PC-9 (cell line): ENCODE data around the gene MAK. TPM values are rescaled to one million over a fixed set of nuclear protein-coding genes. Genes with fewer than 3 reads are reported as not detected.
A peak's percentile ranks its signal among the peaks of the same experiment; 100 is the strongest.

ENCODE experiments used
- BruUV-seq: library from RNA; stranded (reverse); fragments of 400-500 nt; replicated peaks from 2 replicates; lab custom pipeline; 2021; lab: Mats Ljungman, UMichigan
- CTCF ChIA-PET: fragments of 300-600 bp; sonication (Branson Sonifier 250); formaldehyde crosslinking; loops from one replicate; lab custom pipeline; 2022; ENCODE audit warnings: antibody characterized with exemption; lab: Charles Lee
- POLR2A ChIA-PET: fragments of 300-600 bp; sonication (Branson Sonifier 250); formaldehyde crosslinking; loops from one replicate; lab custom pipeline; 2022; ENCODE audit warnings: antibody characterized with exemption; ENCODE audit not compliant: unreplicated experiment; lab: Charles Lee
- DNase-seq, 2 experiments: peaks; one replicate each; pipeline versions ENCODE4 v3.0.0 to v3.0.0-alpha.2; 2015 to 2022; ENCODE audit warnings: mixed read lengths in 1 of 2
- H2AFZ ChIP-seq: fragments of 200-600 bp; sonication (generic); 2 replicates; pipeline ENCODE4 v1.8.1; 2017; ENCODE audit warnings: antibody characterized with exemption
- H3F3A ChIP-seq: fragments of 200-600 bp; sonication (generic); 2 replicates; pipeline ENCODE4 v1.8.1; 2017; ENCODE audit warnings: antibody characterized with exemption, mild to moderate bottlenecking, low read depth; ENCODE audit not compliant: insufficient read depth
- H3K27ac ChIP-seq: fragments of 200-600 bp; sonication (generic); 2 replicates; pipeline ENCODE4 v1.6.1; 2016; ENCODE audit warnings: mixed run types
- H3K27me3 ChIP-seq: fragments of 200-600 bp; sonication (generic); 2 replicates; pipeline ENCODE4 v1.6.1; 2016; ENCODE audit warnings: low read depth, mixed run types; ENCODE audit not compliant: insufficient read depth
- H3K36me3 ChIP-seq: fragments of 200-600 bp; sonication (generic); 2 replicates; pipeline ENCODE4 v1.6.1; 2016; ENCODE audit warnings: low read depth, mixed run types
- H3K4me1 ChIP-seq: fragments of 200-600 bp; sonication (generic); replicated peaks from 2 replicates; pipeline ENCODE4 v1.6.1; 2016; ENCODE audit warnings: mixed run types; ENCODE audit not compliant: insufficient read depth
- H3K4me2 ChIP-seq: fragments of 200-600 bp; sonication (generic); 2 replicates; pipeline ENCODE4 v1.6.1; 2017; ENCODE audit warnings: mixed run types
- H3K4me3 ChIP-seq: fragments of 200-600 bp; sonication (generic); 2 replicates; pipeline ENCODE4 v1.6.1; 2016; ENCODE audit warnings: mixed run types
- H3K79me2 ChIP-seq: fragments of 200-600 bp; sonication (generic); 2 replicates; pipeline ENCODE4 v1.6.1; 2017; ENCODE audit warnings: low read depth, mixed run types
- H3K9me2 ChIP-seq: fragments of 200-600 bp; sonication (generic); 2 replicates; pipeline ENCODE4 v1.8.1; 2017; ENCODE audit warnings: mild to moderate bottlenecking; ENCODE audit not compliant: insufficient read depth
- H3K9me3 ChIP-seq: fragments of 200-600 bp; sonication (generic); 2 replicates; pipeline ENCODE4 v1.8.1; 2016; ENCODE audit warnings: low read depth; ENCODE audit not compliant: insufficient read depth
- H4K20me1 ChIP-seq: fragments of 200-600 bp; sonication (generic); 2 replicates; pipeline ENCODE4 v1.8.1; 2017; ENCODE audit not compliant: insufficient read depth
- EZH2 ChIP-seq: fragments of 200-600 bp; sonication (generic); IDR thresholded peaks from 2 replicates; pipeline ENCODE4 v1.8.0; 2017; ENCODE audit warnings: antibody characterized with exemption, low read depth
- intact Hi-C: fragments of 100-400 bp; cut with micrococcal nuclease; formaldehyde crosslinking; loops from one replicate; pipeline ENCODE4 v1.10.0; 2022; ENCODE audit not compliant: unreplicated experiment
- total RNA-seq: library from RNA; stranded (reverse); gene quantifications from 2 replicates; pipeline ENCODE4 v1.2.3, GENCODE V29; 2021
- TF ChIP-seq, protein P1 (sequence below): fragments of 200-600 bp; sonication (generic); conservative IDR thresholded peaks from 2 replicates; pipeline ENCODE4 v1.6.1; 2017; ENCODE audit warnings: mixed run types, antibody characterized with exemption, mild to moderate bottlenecking, moderate library complexity

The MAK gene
- total RNA-seq, 1 experiment from 2014 or later = 1.6 TPM

- no peak overlapping the region for H3K4me2 ChIP-seq
- H3K36me3 ChIP-seq = no peaks in the 10 kb centered on the region
- intact Hi-C loops = no loop called here
- BruUV-seq = no TSS peak
- no peaks in the 10 kb centered on the region for H3K79me2 ChIP-seq
- no peak for DNase-seq
- no peak overlapping the region for H3K4me3 ChIP-seq
- no peaks in the 10 kb centered on the region for H3K9me3 ChIP-seq
- ChIA-PET POLR2A (no interaction called here), CTCF (interaction anchor here (0.5 kb wide), 1 partner anchor 10 kb away, joined by 3 read pairs; no protein-coding TSS in a partner anchor)
- H3F3A ChIP-seq = peaks cover 16% of the 10 kb centered on the region; the same call in 1 of the 2 replicates
- no peaks in the 10 kb centered on the region for H4K20me1 ChIP-seq
- H3K27me3 ChIP-seq = no peaks in the 10 kb centered on the region
- TF ChIP-seq, protein P1, sequence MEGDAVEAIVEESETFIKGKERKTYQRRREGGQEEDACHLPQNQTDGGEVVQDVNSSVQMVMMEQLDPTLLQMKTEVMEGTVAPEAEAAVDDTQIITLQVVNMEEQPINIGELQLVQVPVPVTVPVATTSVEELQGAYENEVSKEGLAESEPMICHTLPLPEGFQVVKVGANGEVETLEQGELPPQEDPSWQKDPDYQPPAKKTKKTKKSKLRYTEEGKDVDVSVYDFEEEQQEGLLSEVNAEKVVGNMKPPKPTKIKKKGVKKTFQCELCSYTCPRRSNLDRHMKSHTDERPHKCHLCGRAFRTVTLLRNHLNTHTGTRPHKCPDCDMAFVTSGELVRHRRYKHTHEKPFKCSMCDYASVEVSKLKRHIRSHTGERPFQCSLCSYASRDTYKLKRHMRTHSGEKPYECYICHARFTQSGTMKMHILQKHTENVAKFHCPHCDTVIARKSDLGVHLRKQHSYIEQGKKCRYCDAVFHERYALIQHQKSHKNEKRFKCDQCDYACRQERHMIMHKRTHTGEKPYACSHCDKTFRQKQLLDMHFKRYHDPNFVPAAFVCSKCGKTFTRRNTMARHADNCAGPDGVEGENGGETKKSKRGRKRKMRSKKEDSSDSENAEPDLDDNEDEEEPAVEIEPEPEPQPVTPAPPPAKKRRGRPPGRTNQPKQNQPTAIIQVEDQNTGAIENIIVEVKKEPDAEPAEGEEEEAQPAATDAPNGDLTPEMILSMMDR = no peak
- no peak for TF ChIP-seq EZH2
- H2AFZ ChIP-seq = no peak overlapping the region
- H3K27ac ChIP-seq = no peak overlapping the region
- H3K9me2 ChIP-seq = no peaks in the 10 kb centered on the region
- H3K4me1 ChIP-seq = peaks cover 34% of the 10 kb centered on the region
Observed at GRCh38 chr6:10875026-10875425, 36.7 kb upstream of the MAK start.

- H3K4me2 ChIP-seq = peak overlapping the region; percentile 73
- no TSS peak for BruUV-seq
Observed at GRCh38 chr6:10874207-10874606, 35.9 kb upstream of the MAK start.

DNA sequence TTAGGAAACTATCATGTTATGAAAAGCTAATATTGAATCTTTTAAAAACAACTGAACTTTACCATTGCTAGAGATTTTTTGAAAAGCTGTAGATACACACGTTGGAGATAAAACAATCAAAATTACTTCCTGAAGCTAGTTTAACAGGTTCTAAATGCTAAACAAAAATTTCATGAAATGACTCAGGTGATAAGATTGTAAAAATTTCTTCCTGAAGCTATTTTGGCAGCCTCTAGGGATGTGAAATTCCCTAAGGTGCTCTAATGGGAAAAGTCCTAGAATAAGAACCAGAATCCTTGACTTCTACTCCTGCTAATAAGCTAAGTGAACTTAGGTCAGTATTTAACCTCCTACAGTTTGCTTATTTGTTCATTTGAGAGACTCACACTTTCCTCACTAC lies 35.0 kb upstream of the MAK start:
- TF ChIP-seq, protein P1 = no peak
- no peak for TF ChIP-seq EZH2
- Histone ChIP-seq H4K20me1 (no peaks in the 10 kb centered on the region), H3K79me2 (no peaks in the 10 kb centered on the region), H3K36me3 (no peaks in the 10 kb centered on the region), H3K4me2 (peak overlapping the region; percentile 73), H3K9me2 (no peaks in the 10 kb centered on the region), H3K4me1 (peaks cover 34% of the 10 kb centered on the region), H3K27ac (peak overlapping the region; percentile 88), H3K4me3 (peak overlapping the region; percentile 42; the same call in 1 of the 2 replicates), H2AFZ (peak overlapping the region; percentile 73), H3K9me3 (no peaks in the 10 kb centered on the region), H3K27me3 (no peaks in the 10 kb centered on the region), H3F3A (peaks cover 16% of the 10 kb centered on the region; the same call in 1 of the 2 replicates)
- no TSS peak for BruUV-seq
- CTCF ChIA-PET = interaction anchor here (0.5 to 1.4 kb wide), 2 partner anchors 14 to 25 kb away, joined by 3 to 7 read pairs; partner anchors contain the start of gene SYCP2L
- peak in 1 of 2 experiments; percentile 88 for DNase-seq
- intact Hi-C loops = no loop called here
- POLR2A ChIA-PET = interaction anchor here (0.6 to 1.5 kb wide), 4 partner anchors 13 to 762 kb away, joined by 3 to 15 read pairs (median 4); partner anchors contain the start of genes MAK and SYCP2L

More at GRCh38 chr6:10874207-10874606, 35.9 kb upstream of the MAK start:
- no peaks in the 10 kb centered on the region for H3K9me2 ChIP-seq
- H4K20me1 ChIP-seq = no peaks in the 10 kb centered on the region
- no peaks in the 10 kb centered on the region for H3K9me3 ChIP-seq
- H3K4me3 ChIP-seq = no peak overlapping the region
- 0 out of 2 replicates have a peak overlapping the region, but pooled peaks have one; percentile 16 for H2AFZ ChIP-seq
- TF ChIP-seq, protein P1 = no peak
- no peak for TF ChIP-seq EZH2
- H3K27ac ChIP-seq = peak overlapping the region; percentile 88
- intact Hi-C loops = no loop called here
- no peaks in the 10 kb centered on the region for H3K36me3 ChIP-seq
- POLR2A ChIA-PET = no interaction called here
- no peaks in the 10 kb centered on the region for H3K27me3 ChIP-seq
- CTCF ChIA-PET = interaction anchor here (1.4 kb wide), 1 partner anchor 13 kb away, joined by 7 read pairs; the partner anchor contains the start of gene SYCP2L
- H3F3A ChIP-seq = peaks cover 16% of the 10 kb centered on the region; the same call in 1 of the 2 replicates
- H3K4me1 ChIP-seq = peaks cover 34% of the 10 kb centered on the region
- no peaks in the 10 kb centered on the region for H3K79me2 ChIP-seq
- DNase-seq = no peak
